Liver (tissue), 9 donors: ENCODE results near the gene PHOSPHO1. TPM values are rescaled to one million over a fixed set of nuclear protein-coding genes. Genes with fewer than 3 reads are reported as not detected.
"Not testable (repeated sequence)": the region's sequence is repeated elsewhere in the genome, so short reads cannot be mapped to it uniquely, and the experiment has no call there.

ENCODE experiments used
- DNase-seq: peaks from one replicate; pipeline ENCODE4 v3.0.0-alpha.2; 2017; ENCODE audit warnings: low spot score
- H3K27ac ChIP-seq, 2 donors: one replicate each; pipeline ENCODE4 v1.7.0; 2013; ENCODE audit warnings: inconsistent platforms in 2 of 2, low read length in 2 of 2, control low read depth in 1 of 2, low read depth in 1 of 2, mild to moderate bottlenecking in 1 of 2
- H3K27me3 ChIP-seq, 4 donors: one replicate each; pipeline versions ENCODE4 v1.6.1 to v1.7.0; 2013; ENCODE audit warnings: low read length in 3 of 4, inconsistent platforms in 1 of 4, mild to moderate bottlenecking in 1 of 4, moderate library complexity in 1 of 4; ENCODE audit not compliant: control insufficient read depth in 4 of 4, insufficient read depth in 4 of 4
- H3K36me3 ChIP-seq, 4 donors: one replicate each; pipeline versions ENCODE4 v1.6.1 to v1.7.0; 2013; ENCODE audit warnings: low read length in 3 of 4, mild to moderate bottlenecking in 3 of 4, low read depth in 1 of 4, moderate library complexity in 1 of 4; ENCODE audit not compliant: control insufficient read depth in 4 of 4, insufficient read depth in 3 of 4
- H3K4me1 ChIP-seq, 4 donors: one replicate each; pipeline versions ENCODE4 v1.6.1 to v1.7.0; 2013; ENCODE audit warnings: low read length in 3 of 4, mild to moderate bottlenecking in 3 of 4, moderate library complexity in 1 of 4; ENCODE audit not compliant: control insufficient read depth in 4 of 4, insufficient read depth in 4 of 4
- H3K4me3 ChIP-seq, 3 donors: one replicate each; pipeline versions ENCODE4 v1.6.1 to v1.7.0; 2013; ENCODE audit warnings: low read length in 3 of 3, control low read depth in 1 of 3, low read depth in 1 of 3, mild to moderate bottlenecking in 1 of 3
- H3K9ac ChIP-seq, 2 donors: one replicate each; pipeline ENCODE4 v1.7.0; 2013; ENCODE audit warnings: low read length in 2 of 2, mild to moderate bottlenecking in 2 of 2, moderate library complexity in 2 of 2, control low read depth in 1 of 2, low read depth in 1 of 2
- H3K9me3 ChIP-seq, 4 donors: one replicate each; pipeline versions ENCODE4 v1.6.1 to v1.7.0; 2013; ENCODE audit warnings: low read length in 3 of 4; ENCODE audit not compliant: control insufficient read depth in 4 of 4
- CTCF ChIP-seq: fragments of 150-350 bp; IDR thresholded peaks from 2 replicates; pipeline ENCODE4 v1.5.1; 2017; ENCODE audit warnings: improper control_type of control experiment, low read depth, low read length; ENCODE audit not compliant: missing input control
- FOXA1 ChIP-seq: IDR thresholded peaks from 2 replicates; pipeline ENCODE4 v1.6.1; 2016; ENCODE audit warnings: antibody characterized with exemption
- GABPA ChIP-seq, 2 donors: IDR thresholded peaks in 1 of 2; conservative IDR thresholded peaks in 1 of 2; 2 replicates each; pipeline ENCODE4 v1.6.1; 2016; ENCODE audit warnings: antibody characterized with exemption in 2 of 2, mild to moderate bottlenecking in 1 of 2, moderate library complexity in 1 of 2
- JUND ChIP-seq, 2 donors: IDR thresholded peaks; 2 replicates each; pipeline ENCODE4 v1.6.1; 2016; ENCODE audit warnings: antibody characterized with exemption in 2 of 2
- NR2F2 ChIP-seq: IDR thresholded peaks from 2 replicates; pipeline ENCODE4 v1.6.1; 2016; ENCODE audit warnings: antibody characterized with exemption
- RAD21 ChIP-seq, 2 donors: IDR thresholded peaks; 2 replicates each; pipeline ENCODE4 v1.6.1; 2016; ENCODE audit warnings: antibody characterized with exemption in 2 of 2, mild to moderate bottlenecking in 2 of 2
- RXRA ChIP-seq, 2 donors: IDR thresholded peaks; 2 replicates each; pipeline ENCODE4 v1.6.1; 2017 to 2018; ENCODE audit warnings: antibody characterized with exemption in 2 of 2, mild to moderate bottlenecking in 1 of 2
- YY1 ChIP-seq: IDR thresholded peaks from 2 replicates; pipeline ENCODE4 v1.6.1; 2016; ENCODE audit warnings: antibody characterized with exemption, mild to moderate bottlenecking
- WGBS: extraction: QIAGEN DNeasy Blood & Tissue Kit; methylation state at CpG from one replicate; pipeline ENCODE4 v1.1.7; 2013; 5-methylcytosine and 5-hydroxymethylcytosine counted together
- polyA plus RNA-seq, 2 donors: library from polyadenylated mRNA; stranded (reverse) in 1 of 2; unstranded in 1 of 2; fragments of 200-250 nt in 1 of 2; fragments of >200 nt in 1 of 2; fragmentation: Nextera tagmentation in 1 of 2; extraction: Ambion mirVana in 1 of 2; gene quantifications; one replicate each; pipeline versions ENCODE4 v1.2.1 to v1.2.3, GENCODE V29; 2013 to 2015
- total RNA-seq, 2 donors: library from RNA; depleted of rRNA; stranded (reverse); fragments of >200 nt; gene quantifications; one replicate each; pipeline ENCODE4 v1.2.3, GENCODE V29; 2014
- TF ChIP-seq, protein P1 (sequence below): IDR thresholded peaks from 2 replicates; pipeline ENCODE4 v1.6.1; 2016; ENCODE audit warnings: antibody characterized with exemption
- donor health status: healthy.
- donor health status: healthy.
- donor health status: healthy.
- donor health status: healthy.
- donor health status: healthy.

PHOSPHO1 gene
- total and polyA plus RNA-seq, 4 donors = 0.22 to 99.4 (median 0.40) TPM

DNA sequence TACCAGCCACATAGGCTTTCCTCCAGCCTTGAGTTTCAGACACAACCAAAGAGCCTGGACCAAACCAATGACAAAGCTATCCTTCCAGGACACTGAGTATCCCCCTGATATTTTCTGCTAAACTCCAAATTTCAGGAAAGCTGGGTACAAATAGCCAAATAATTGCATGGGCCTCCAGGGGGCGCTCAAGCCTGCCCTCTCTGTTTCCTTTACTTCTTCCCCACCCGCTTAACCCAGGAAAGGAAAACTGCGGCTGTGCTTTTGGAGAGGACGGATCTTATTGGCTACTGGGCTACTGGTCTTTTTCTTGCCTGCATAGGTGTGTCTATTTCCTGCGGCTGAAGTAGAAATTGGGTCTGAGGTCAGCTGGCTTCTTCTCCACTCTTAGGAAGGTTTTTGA is 50.3 kb downstream of the PHOSPHO1 start:
- H3K4me3 ChIP-seq = no peak overlapping the region

DNA sequence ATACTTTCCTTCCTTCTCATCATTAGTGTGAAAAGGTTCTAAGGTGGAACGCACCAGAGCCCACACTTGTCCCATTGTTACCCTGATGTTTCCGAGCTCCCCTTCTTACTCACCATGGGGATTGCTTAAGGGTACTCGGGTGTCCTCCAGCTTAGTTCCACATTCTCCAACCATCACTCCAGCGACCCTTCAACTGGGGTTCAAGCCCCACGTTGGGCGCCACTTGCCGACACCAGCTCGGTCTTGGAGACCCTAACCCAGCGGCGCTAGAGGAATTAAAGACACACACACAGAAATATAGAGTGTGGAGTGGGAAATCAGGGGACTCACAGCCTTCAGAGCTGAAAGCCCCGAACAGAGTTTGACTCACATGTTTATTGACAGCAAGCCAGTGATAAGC is 54.6 kb downstream of the PHOSPHO1 start:
- H3K36me3 ChIP-seq, H3K27me3 ChIP-seq, H3K4me1 ChIP-seq, DNase-seq, H3K27ac ChIP-seq, H3K9ac ChIP-seq: not testable (repeated sequence)
- peak overlapping the region in 1 of 3 donors; percentile 18 for H3K4me3 ChIP-seq
- peaks cover 8 to 19% (median 10%) of the 10 kb centered on the region in 4 donors for H3K9me3 ChIP-seq
- WGBS = 86% methylated on average over 11 of the region's 11 CpGs

More for the DNA sequence above, 50.3 kb downstream of the PHOSPHO1 start:
- H3K27ac ChIP-seq = no peak overlapping the region
- no peaks in the 10 kb centered on the region for H3K4me1 ChIP-seq
- H3K36me3 ChIP-seq = no peaks in the 10 kb centered on the region
- no peak overlapping the region for H3K9ac ChIP-seq
- peaks cover 8 to 22% (median 9%) of the 10 kb centered on the region in 4 donors for H3K9me3 ChIP-seq
- no peaks in the 10 kb centered on the region for H3K27me3 ChIP-seq
- 13% methylated on average over 5 of the region's 5 CpGs for WGBS
- peak; percentile 90 to 91 for TF ChIP-seq RAD21 (IDR thresholded peaks at IDR 0.05)
- no peak for TF ChIP-seq YY1
- no peak for TF ChIP-seq JUND (IDR thresholded peaks at IDR 0.05)
- TF ChIP-seq RXRA (IDR thresholded peaks at IDR 0.05) = no peak
- TF ChIP-seq CTCF = peak; percentile 81
- TF ChIP-seq NR2F2 = no peak
- TF ChIP-seq FOXA1 = no peak
- TF ChIP-seq, protein P1, sequence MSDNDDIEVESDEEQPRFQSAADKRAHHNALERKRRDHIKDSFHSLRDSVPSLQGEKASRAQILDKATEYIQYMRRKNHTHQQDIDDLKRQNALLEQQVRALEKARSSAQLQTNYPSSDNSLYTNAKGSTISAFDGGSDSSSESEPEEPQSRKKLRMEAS = no peak
- no peak for TF ChIP-seq GABPA (IDR thresholded peaks at IDR 0.05 in 1 of 2, conservative IDR thresholded peaks at IDR 0.05 in 1 of 2)
- DNase-seq = peak; percentile 76

Other genes starting within 250 kb of the PHOSPHO1 start
- 10 to 100 TPM in 1 of 2 donors, not detected in 1; 22.6 TPM for gene IGF2BP1, start 233.4 kb downstream of the PHOSPHO1 start, total RNA-seq
- not detected for gene IGF2BP1, start 233.4 kb downstream of the PHOSPHO1 start, polyA plus RNA-seq
- gene B4GALNT2, start 98.0 kb downstream of the PHOSPHO1 start, total RNA-seq = not detected
- not detected for gene B4GALNT2, start 98.0 kb downstream of the PHOSPHO1 start, polyA plus RNA-seq
- gene GNGT2, start 20.2 kb downstream of the PHOSPHO1 start, total RNA-seq = 1 to 10 TPM in 1 of 2 donors, under 1 TPM in 1; 0.23 to 1.1 TPM
- 1 to 10 TPM; 1.2 to 2.2 TPM for gene GNGT2, start 20.2 kb downstream of the PHOSPHO1 start, polyA plus RNA-seq
- gene ABI3, start 20.1 kb downstream of the PHOSPHO1 start, total RNA-seq = 1 to 10 TPM; 4.9 to 8.8 TPM
- 1 to 10 TPM; 4.7 to 6.0 TPM for gene ABI3, start 20.1 kb downstream of the PHOSPHO1 start, polyA plus RNA-seq
- gene ZNF652, start 131.5 kb upstream of the PHOSPHO1 start, total RNA-seq = 10 to 100 TPM; 13.1 to 23.1 TPM
- 10 to 100 TPM in 1 of 2 donors, 1 to 10 TPM in 1; 5.3 to 21.9 TPM for gene ZNF652, start 131.5 kb upstream of the PHOSPHO1 start, polyA plus RNA-seq
- gene PHB1, start 184.1 kb upstream of the PHOSPHO1 start, total RNA-seq = 10 to 100 TPM; 52.5 to 84.7 TPM
- 100 to 1,000 TPM; 112 to 149 TPM for gene PHB1, start 184.1 kb upstream of the PHOSPHO1 start, polyA plus RNA-seq